Body of pancreas (tissue), 4 donors: ENCODE measurements around the gene CLIP2. TPM values are rescaled to one million over a fixed set of nuclear protein-coding genes. Genes with fewer than 3 reads are reported as not detected.
A peak's percentile ranks its signal among the peaks of the same experiment; 100 is the strongest.

Experiments used
- ATAC-seq: fragments of 150-250 bp; one replicate; pipeline ENCODE4 v1.9.1; 2016
- DNase-seq, 4 donors: peaks; one replicate each; pipeline ENCODE4 v3.0.0-alpha.2; 2019
- H3K27ac ChIP-seq, 4 donors: fragments of 200-600 bp; sonication (generic); 1 replicate in 3 of 4; 2 replicates in 1 of 4; pipeline versions ENCODE4 v1.5.1 to v1.6.1; 2016 to 2019; ENCODE audit warnings: mild to moderate bottlenecking in 1 of 4, mixed read lengths in 1 of 4, moderate library complexity in 1 of 4
- H3K27me3 ChIP-seq, 2 donors: fragments of 200-600 bp; sonication (generic); one replicate each; pipeline ENCODE4 v1.6.0; 2016; ENCODE audit warnings: mild to moderate bottlenecking in 1 of 2
- H3K36me3 ChIP-seq, 2 donors: fragments of 200-600 bp; sonication (generic); replicated peaks in 1 of 2; 2 replicates each; pipeline ENCODE4 v1.5.1; 2016; ENCODE audit warnings: low read depth in 2 of 2; ENCODE audit not compliant: insufficient read depth in 1 of 2
- H3K4me1 ChIP-seq: fragments of 200-600 bp; sonication (generic); one replicate; pipeline ENCODE4 v1.6.0; 2016
- H3K4me3 ChIP-seq, 2 donors: fragments of 200-600 bp; sonication (generic); 1 replicate in 1 of 2; 2 replicates in 1 of 2; pipeline ENCODE4 v1.5.1; 2016 to 2019
- H3K9me3 ChIP-seq, 3 donors: fragments of 200-600 bp; sonication (generic); 1 replicate in 2 of 3; 2 replicates in 1 of 3; pipeline ENCODE4 v1.5.1; 2016
- CTCF ChIP-seq, 7 experiments: fragments of 450-650 bp in 4 of 7; fragments of 200-600 bp in 3 of 7; sonication (generic) in 3 of 7; IDR thresholded peaks; one replicate each; pipeline ENCODE4 v1.5.1; 2016 to 2019; ENCODE audit warnings: antibody characterized with exemption in 7 of 7
- POLR2A ChIP-seq, 3 donors: fragments of 450-650 bp; IDR thresholded peaks; one replicate each; pipeline ENCODE4 v1.6.1; 2016; ENCODE audit warnings: antibody characterized with exemption in 3 of 3, mild to moderate bottlenecking in 2 of 3
- WGBS, 2 donors: methylation state at CpG; one replicate each; pipeline ENCODE4 v1.1.5; 2017; 5-methylcytosine and 5-hydroxymethylcytosine counted together
- intact Hi-C: fragments of 100-400 bp; cut with DNase I; formaldehyde crosslinking; loops from one replicate; pipeline ENCODE4 v1.15.1; 2023
- total RNA-seq, 2 donors: library from RNA; depleted of rRNA; stranded (reverse); fragments of >200 nt; gene quantifications; one replicate each; pipeline ENCODE4 v1.1.0, GENCODE V29; 2016

Gene CLIP2
- total RNA-seq, 2 donors from 2014 or later = 31.6 to 120 TPM

GRCh38 chr7:74454021-74454924 lies 165.1 kb downstream of the CLIP2 start:
- intact Hi-C loops = no loop called here
- TF ChIP-seq CTCF (IDR thresholded peaks at IDR 0.05) = no peak
- TF ChIP-seq POLR2A (IDR thresholded peaks at IDR 0.05) = peak; percentile 27 to 57 (median 41)
- no peaks in the 10 kb centered on the region for H3K27me3 ChIP-seq
- 2% methylated on average over 39 of the region's 61 CpGs; no CpG with 5 or more reads in 1 of the 2 donors for WGBS, 2 donors
- ATAC-seq = peak; percentile 27
- H3K9me3 ChIP-seq = no peaks in the 10 kb centered on the region
- peak overlapping the region; percentile 78 to 95 (median 80) for H3K27ac ChIP-seq
- no peaks in the 10 kb centered on the region for H3K36me3 ChIP-seq
- DNase-seq = peak; percentile 36 to 55 (median 48)
- peak overlapping the region; percentile 52 to 70 for H3K4me3 ChIP-seq
- peaks cover 30% of the 10 kb centered on the region for H3K4me1 ChIP-seq

- TF ChIP-seq POLR2A (IDR thresholded peaks at IDR 0.05) (no peak), CTCF (IDR thresholded peaks at IDR 0.05) (no peak)
- peak in 2 of 4 donors; percentile 28 to 33 for DNase-seq
- ATAC-seq = peak; percentile 7
- no peaks in the 10 kb centered on the region for H3K36me3 ChIP-seq
- peak overlapping the region; percentile 52 to 70 for H3K4me3 ChIP-seq
- H3K4me1 ChIP-seq = peaks cover 30% of the 10 kb centered on the region
- intact Hi-C loops = no loop called here
- WGBS, 2 donors = 17 to 20% methylated on average over 3 to 11 of the region's 11 CpGs
- peak overlapping the region; percentile 78 to 95 (median 80) for H3K27ac ChIP-seq
- H3K27me3 ChIP-seq = no peaks in the 10 kb centered on the region
- H3K9me3 ChIP-seq = no peaks in the 10 kb centered on the region
These were observed 165.7 kb downstream of the CLIP2 start for GRCh38 chr7:74454925-74455288.

- ATAC-seq = peak; percentile 85
- peak; percentile 86 to 93 (median 92) for DNase-seq
- intact Hi-C loops = no loop called here
These were observed 166.1 kb downstream of the CLIP2 start for GRCh38 chr7:74455291-74455804.

More at GRCh38 chr7:74455291-74455804, 166.1 kb downstream of the CLIP2 start:
- no peak for TF ChIP-seq CTCF (IDR thresholded peaks at IDR 0.05)
- TF ChIP-seq POLR2A (IDR thresholded peaks at IDR 0.05) = peak; percentile 66 to 91 (median 84)
- Histone ChIP-seq H3K4me1 (peaks cover 30% of the 10 kb centered on the region), H3K9me3 (no peaks in the 10 kb centered on the region), H3K36me3 (no peaks in the 10 kb centered on the region), H3K27me3 (no peaks in the 10 kb centered on the region), H3K27ac (peak overlapping the region; percentile 78 to 95 (median 80)), H3K4me3 (no peak overlapping the region)
- 16 to 25% methylated on average over 6 to 13 of the region's 13 CpGs for WGBS, 2 donors

Other genes with a start within 250 kb of the CLIP2 start
- gene LIMK1, start 205.6 kb upstream of the CLIP2 start, total RNA-seq = 10 to 100 TPM; 10.1 to 27.4 TPM
- gene EIF4H, start 115.1 kb upstream of the CLIP2 start, total RNA-seq = 100 to 1,000 TPM; 107 to 163 TPM
- gene LAT2, start 79.4 kb upstream of the CLIP2 start, total RNA-seq = 10 to 100 TPM in 1 of 2 donors, under 1 TPM in 1; 0.99 to 12.5 TPM
- gene RFC2, start 35.0 kb upstream of the CLIP2 start, total RNA-seq = 10 to 100 TPM in 1 of 2 donors, 1 to 10 TPM in 1; 7.9 to 10.1 TPM
- gene GTF2IRD1, start 164.5 kb downstream of the CLIP2 start, total RNA-seq = 10 to 100 TPM in 1 of 2 donors, 1 to 10 TPM in 1; 9.2 to 11.2 TPM